Panc1 (cell line): ENCODE measurements around the gene NFKBIL1. TPM values are rescaled to one million over a fixed set of nuclear protein-coding genes. Genes with fewer than 3 reads are reported as not detected.

ENCODE experiments used
- ATAC-seq: fragments of 200-7000 bp; cut with Tn5 transposase; 2 replicates; pipeline ENCODE4 v1.9.1; 2020; ENCODE audit warnings: mild to moderate bottlenecking, moderate library complexity
- BruUV-seq: library from RNA; stranded (reverse); fragments of 400-500 nt; replicated peaks from 2 replicates; lab custom pipeline; 2021; lab: Mats Ljungman, UMichigan
- CTCF ChIA-PET: fragments of 300-600 bp; sonication (Branson Sonifier 250); formaldehyde crosslinking; loops from one replicate; lab custom pipeline; 2022; ENCODE audit warnings: antibody characterized with exemption; lab: Charles Lee
- POLR2A ChIA-PET: fragments of 300-600 bp; sonication (Branson Sonifier 250); formaldehyde crosslinking; loops from one replicate; lab custom pipeline; 2022; ENCODE audit warnings: antibody characterized with exemption; lab: Charles Lee
- DNase-seq: peaks from one replicate; pipeline ENCODE4 v3.0.0-alpha.2; 2010; ENCODE audit warnings: low read depth, low spot score
- H3K27ac ChIP-seq: 2 replicates; pipeline ENCODE4 v1.5.1; 2011; ENCODE audit warnings: mild to moderate bottlenecking, low read length, inconsistent platforms
- H3K27me3 ChIP-seq: fragments of 200-500 bp; sonication (Bioruptor generic); 2 replicates; pipeline ENCODE4 v1.6.0; 2014; ENCODE audit warnings: low read length, inconsistent platforms; ENCODE audit not compliant: control insufficient read depth, insufficient read depth
- H3K36me3 ChIP-seq: fragments of 200-500 bp; sonication (Bioruptor generic); 2 replicates; pipeline ENCODE4 v1.5.1; 2014; ENCODE audit warnings: inconsistent platforms, mild to moderate bottlenecking, low read length, moderate library complexity; ENCODE audit not compliant: control insufficient read depth, insufficient read depth
- H3K4me1 ChIP-seq: 2 replicates; pipeline ENCODE4 v1.5.1; 2011; ENCODE audit warnings: inconsistent platforms, mild to moderate bottlenecking, low read length, moderate library complexity; ENCODE audit not compliant: control insufficient read depth, insufficient read depth
- H3K4me3 ChIP-seq, 2 experiments: 2 replicates each; pipeline ENCODE4 v1.5.1; 2011 to 2012; ENCODE audit warnings: low read depth in 2 of 2, low read length in 2 of 2, mild to moderate bottlenecking in 2 of 2, inconsistent platforms in 1 of 2, moderate library complexity in 1 of 2
- H3K9me3 ChIP-seq: fragments of 200-500 bp; sonication (Bioruptor generic); 2 replicates; pipeline ENCODE4 v1.5.1; 2014; ENCODE audit warnings: low read depth, mild to moderate bottlenecking, inconsistent platforms, low read length, moderate library complexity; ENCODE audit not compliant: control insufficient read depth, insufficient read depth
- POLR2AphosphoS5 ChIP-seq: IDR thresholded peaks from 2 replicates; pipeline ENCODE4 v1.6.1; 2012; ENCODE audit warnings: mild to moderate bottlenecking, low read depth, low read length, moderate library complexity
- SIN3A ChIP-seq: IDR thresholded peaks from 2 replicates; pipeline ENCODE4 v1.6.1; 2012; ENCODE audit warnings: low read depth, mild to moderate bottlenecking, low read length, moderate library complexity, borderline replicate concordance; ENCODE audit not compliant: insufficient read depth
- TCF7L2 ChIP-seq: IDR thresholded peaks from 2 replicates; pipeline ENCODE4 v1.6.1; 2011; ENCODE audit warnings: mild to moderate bottlenecking, low read depth, low read length, inconsistent platforms
- in situ Hi-C: cut with HindIII; loops from 2 replicates; pipeline ENCODE4 v1.10.0; 2016; ENCODE audit warnings: low sequenced_read_pairs, low pct_unique_long_range_greater_than_20kb
- intact Hi-C: fragments of 100-400 bp; cut with micrococcal nuclease; formaldehyde crosslinking; loops from one replicate; pipeline ENCODE4 v1.10.0; 2022; ENCODE audit not compliant: unreplicated experiment
- total RNA-seq: library from RNA; stranded (reverse); gene quantifications from one replicate; pipeline ENCODE4 v1.2.1, GENCODE V29; 2021; ENCODE audit not compliant: unreplicated experiment
- TF ChIP-seq, protein P1 (sequence below): fragments of 450-650 bp; IDR thresholded peaks from 2 replicates; pipeline ENCODE4 v1.5.1; 2017; ENCODE audit warnings: mild to moderate bottlenecking
- TF ChIP-seq, protein P2 (sequence below), 2 experiments: IDR thresholded peaks; 2 replicates each; pipeline ENCODE4 v1.6.1; 2011 to 2012; ENCODE audit warnings: low read depth in 2 of 2, control low read depth in 1 of 2, low read length in 1 of 2, mild to moderate bottlenecking in 1 of 2, moderate library complexity in 1 of 2; ENCODE audit not compliant: insufficient read depth in 1 of 2

Gene NFKBIL1
- total RNA-seq, 1 experiment from 2014 or later, result 27.9 TPM

DNA sequence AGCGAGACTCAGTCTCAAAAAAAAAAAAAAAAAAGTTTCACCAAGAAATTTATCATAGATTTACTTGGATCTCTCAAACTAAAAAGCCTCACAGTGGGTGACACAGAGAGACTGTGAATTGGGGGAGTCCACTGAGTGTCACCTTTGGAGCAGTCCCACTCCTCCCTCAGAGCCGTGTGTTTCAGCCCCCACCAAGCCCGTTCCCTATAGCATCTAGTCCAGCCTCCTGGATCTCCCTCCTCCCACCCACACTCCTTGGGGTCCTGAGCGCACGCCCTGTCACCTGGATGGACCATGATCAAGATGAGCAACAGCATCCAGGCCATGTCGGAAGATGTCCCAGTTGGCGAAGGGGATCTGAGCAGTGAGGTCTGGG is 45.0 kb downstream of the NFKBIL1 start:
- intact Hi-C loops, result no loop called here
- POLR2A ChIA-PET, result interaction anchor here (0.6 kb wide), 2 partner anchors 51 to 71 kb away, joined by 7 read pairs; no protein-coding TSS in a partner anchor
- BruUV-seq, result no TSS peak
- Histone ChIP-seq H3K27ac (no peak overlapping the region), H3K36me3 (no peaks in the 10 kb centered on the region), H3K4me3 (no peak overlapping the region), H3K27me3 (no peaks in the 10 kb centered on the region), H3K4me1 (no peaks in the 10 kb centered on the region), H3K9me3 (no peaks in the 10 kb centered on the region)
- DNase-seq, result no peak
- TF ChIP-seq, protein P1, sequence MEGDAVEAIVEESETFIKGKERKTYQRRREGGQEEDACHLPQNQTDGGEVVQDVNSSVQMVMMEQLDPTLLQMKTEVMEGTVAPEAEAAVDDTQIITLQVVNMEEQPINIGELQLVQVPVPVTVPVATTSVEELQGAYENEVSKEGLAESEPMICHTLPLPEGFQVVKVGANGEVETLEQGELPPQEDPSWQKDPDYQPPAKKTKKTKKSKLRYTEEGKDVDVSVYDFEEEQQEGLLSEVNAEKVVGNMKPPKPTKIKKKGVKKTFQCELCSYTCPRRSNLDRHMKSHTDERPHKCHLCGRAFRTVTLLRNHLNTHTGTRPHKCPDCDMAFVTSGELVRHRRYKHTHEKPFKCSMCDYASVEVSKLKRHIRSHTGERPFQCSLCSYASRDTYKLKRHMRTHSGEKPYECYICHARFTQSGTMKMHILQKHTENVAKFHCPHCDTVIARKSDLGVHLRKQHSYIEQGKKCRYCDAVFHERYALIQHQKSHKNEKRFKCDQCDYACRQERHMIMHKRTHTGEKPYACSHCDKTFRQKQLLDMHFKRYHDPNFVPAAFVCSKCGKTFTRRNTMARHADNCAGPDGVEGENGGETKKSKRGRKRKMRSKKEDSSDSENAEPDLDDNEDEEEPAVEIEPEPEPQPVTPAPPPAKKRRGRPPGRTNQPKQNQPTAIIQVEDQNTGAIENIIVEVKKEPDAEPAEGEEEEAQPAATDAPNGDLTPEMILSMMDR, result no peak
- no peak for TF ChIP-seq SIN3A
- TF ChIP-seq POLR2AphosphoS5, result no peak
- TF ChIP-seq, protein P2, sequence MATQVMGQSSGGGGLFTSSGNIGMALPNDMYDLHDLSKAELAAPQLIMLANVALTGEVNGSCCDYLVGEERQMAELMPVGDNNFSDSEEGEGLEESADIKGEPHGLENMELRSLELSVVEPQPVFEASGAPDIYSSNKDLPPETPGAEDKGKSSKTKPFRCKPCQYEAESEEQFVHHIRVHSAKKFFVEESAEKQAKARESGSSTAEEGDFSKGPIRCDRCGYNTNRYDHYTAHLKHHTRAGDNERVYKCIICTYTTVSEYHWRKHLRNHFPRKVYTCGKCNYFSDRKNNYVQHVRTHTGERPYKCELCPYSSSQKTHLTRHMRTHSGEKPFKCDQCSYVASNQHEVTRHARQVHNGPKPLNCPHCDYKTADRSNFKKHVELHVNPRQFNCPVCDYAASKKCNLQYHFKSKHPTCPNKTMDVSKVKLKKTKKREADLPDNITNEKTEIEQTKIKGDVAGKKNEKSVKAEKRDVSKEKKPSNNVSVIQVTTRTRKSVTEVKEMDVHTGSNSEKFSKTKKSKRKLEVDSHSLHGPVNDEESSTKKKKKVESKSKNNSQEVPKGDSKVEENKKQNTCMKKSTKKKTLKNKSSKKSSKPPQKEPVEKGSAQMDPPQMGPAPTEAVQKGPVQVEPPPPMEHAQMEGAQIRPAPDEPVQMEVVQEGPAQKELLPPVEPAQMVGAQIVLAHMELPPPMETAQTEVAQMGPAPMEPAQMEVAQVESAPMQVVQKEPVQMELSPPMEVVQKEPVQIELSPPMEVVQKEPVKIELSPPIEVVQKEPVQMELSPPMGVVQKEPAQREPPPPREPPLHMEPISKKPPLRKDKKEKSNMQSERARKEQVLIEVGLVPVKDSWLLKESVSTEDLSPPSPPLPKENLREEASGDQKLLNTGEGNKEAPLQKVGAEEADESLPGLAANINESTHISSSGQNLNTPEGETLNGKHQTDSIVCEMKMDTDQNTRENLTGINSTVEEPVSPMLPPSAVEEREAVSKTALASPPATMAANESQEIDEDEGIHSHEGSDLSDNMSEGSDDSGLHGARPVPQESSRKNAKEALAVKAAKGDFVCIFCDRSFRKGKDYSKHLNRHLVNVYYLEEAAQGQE (IDR thresholded peaks at IDR 0.05; ENCODE audit: insufficient read depth in 1 of 2, low read depth in 2 of 2, low read length in 1 of 2), result no peak
- no peak for TF ChIP-seq TCF7L2
- ATAC-seq, result no peak
- CTCF ChIA-PET, result interaction anchor here (1.5 kb wide), 1 partner anchor 12 kb away, joined by 14 read pairs; no protein-coding TSS in a partner anchor
- in situ Hi-C loops, result no loop called here

DNA sequence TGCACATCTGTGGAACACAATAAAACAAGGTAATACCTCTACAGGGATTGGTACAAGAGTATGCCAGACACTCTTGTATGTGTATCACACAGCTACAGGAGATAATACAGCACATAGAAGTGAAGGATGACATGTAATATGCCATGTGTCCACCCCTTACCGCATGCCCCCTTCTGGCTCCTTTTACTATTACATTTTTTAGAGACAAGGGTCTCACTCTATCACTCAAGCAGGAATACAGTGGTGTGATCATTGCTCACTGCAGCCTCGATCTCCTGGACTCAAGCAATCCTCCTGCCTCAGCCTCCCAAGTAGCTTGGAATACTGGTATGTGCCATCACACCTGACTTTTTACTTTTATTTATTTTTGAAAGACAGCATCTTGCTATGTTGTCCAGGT is 49.6 kb downstream of the NFKBIL1 start:
- Histone ChIP-seq H3K36me3 (no peaks in the 10 kb centered on the region), H3K4me1 (0 out of 2 replicates have a peak, but pooled peaks cover 2% of the 10 kb centered on the region), H3K4me3 (no peak overlapping the region), H3K27ac (no peak overlapping the region), H3K9me3 (no peaks in the 10 kb centered on the region), H3K27me3 (no peaks in the 10 kb centered on the region)
- peak; percentile 64 for ATAC-seq
- in situ Hi-C loops (no loop called here), intact Hi-C loops (loop anchor here (1.0 to 5.0 kb wide), 3 partner anchors 16 to 105 kb away; no protein-coding TSS in a partner anchor)
- POLR2A ChIA-PET, result no interaction called here
- no peak for DNase-seq
- no TSS peak for BruUV-seq
- TF ChIP-seq, protein P1, result peak; percentile 74
- TF ChIP-seq POLR2AphosphoS5, result no peak
- CTCF ChIA-PET, result interaction anchor here (1.9 to 3.8 kb wide), 3 partner anchors 16 to 50 kb away, joined by 11 to 37 read pairs (median 22); partner anchors contain the start of genes ATP6V1G2, LTB and NFKBIL1
